Smooth muscle cell (in vitro differentiated cells): ENCODE measurements around the gene EN2. TPM values are rescaled to one million over a fixed set of nuclear protein-coding genes. Genes with fewer than 3 reads are reported as not detected.

Experiments used
- DNase-seq: peaks from one replicate; lab custom pipeline; 2025; ENCODE audit not compliant: unreplicated experiment; lab: John Stamatoyannopoulos, UW
- H2AFZ ChIP-seq: fragments of 200-600 bp; sonication (generic); 2 replicates; pipeline ENCODE4 v1.6.0; 2016; ENCODE audit warnings: antibody characterized with exemption, low read depth, mild to moderate bottlenecking
- H3F3A ChIP-seq: fragments of 200-600 bp; sonication (generic); 2 replicates; pipeline ENCODE4 v1.6.0; 2017; ENCODE audit warnings: antibody characterized with exemption, low read depth
- H3K27ac ChIP-seq: fragments of 200-600 bp; sonication (generic); 2 replicates; pipeline ENCODE4 v1.5.1; 2016; ENCODE audit warnings: low read depth, mild to moderate bottlenecking
- H3K27me3 ChIP-seq: fragments of 200-600 bp; sonication (generic); 2 replicates; pipeline ENCODE4 v1.6.1; 2016; ENCODE audit warnings: low read depth, mild to moderate bottlenecking
- H3K36me3 ChIP-seq: fragments of 200-600 bp; sonication (generic); 2 replicates; pipeline ENCODE4 v1.5.1; 2016; ENCODE audit warnings: low read depth
- H3K4me1 ChIP-seq: fragments of 200-600 bp; sonication (generic); 2 replicates; pipeline ENCODE4 v1.5.1; 2016; ENCODE audit warnings: low read depth
- H3K4me2 ChIP-seq: fragments of 200-600 bp; sonication (generic); 2 replicates; pipeline ENCODE4 v1.6.0; 2016; ENCODE audit warnings: mild to moderate bottlenecking
- H3K4me3 ChIP-seq: fragments of 200-600 bp; sonication (generic); 2 replicates; pipeline ENCODE4 v1.5.1; 2016; ENCODE audit warnings: mild to moderate bottlenecking
- H3K79me2 ChIP-seq: fragments of 200-600 bp; sonication (generic); 2 replicates; pipeline ENCODE4 v1.6.0; 2016; ENCODE audit warnings: low read depth, mild to moderate bottlenecking
- H3K9ac ChIP-seq: fragments of 200-600 bp; sonication (generic); 2 replicates; pipeline ENCODE4 v1.6.0; 2016; ENCODE audit warnings: low read depth
- H3K9me3 ChIP-seq: fragments of 200-600 bp; sonication (generic); replicated peaks from 2 replicates; pipeline ENCODE4 v1.5.1; 2016; ENCODE audit warnings: low read depth
- H4K20me1 ChIP-seq: fragments of 200-600 bp; sonication (generic); 2 replicates; pipeline ENCODE4 v1.6.0; 2016; ENCODE audit warnings: low read depth
- WGBS: methylation state at CpG from one replicate; pipeline ENCODE4 v1.1.7; 2016; ENCODE audit warnings: low lambda C conversion rate; 5-methylcytosine and 5-hydroxymethylcytosine counted together
- polyA plus RNA-seq: library from polyadenylated mRNA; unstranded; fragments of >200 nt; fragmentation: Nextera tagmentation; extraction: Ambion mirVana; gene quantifications from 2 replicates; pipeline ENCODE4 v1.2.1, GENCODE V29; 2016
- total RNA-seq: library from RNA; depleted of rRNA; stranded (reverse); fragments of >200 nt; gene quantifications from 2 replicates; pipeline ENCODE4 v1.2.3, GENCODE V29; 2014
- TF ChIP-seq, protein P1 (sequence below): fragments of 200-600 bp; sonication (generic); IDR thresholded peaks from 2 replicates; pipeline ENCODE4 v1.5.1; 2017; ENCODE audit warnings: borderline replicate concordance, mild to moderate bottlenecking, antibody characterized with exemption; ENCODE audit not compliant: insufficient read depth, poor library complexity, severe bottlenecking

The EN2 gene
- total RNA-seq, result not detected in 2 replicates
- 0.07 TPM in 1 of 2 replicates, not detected in the other for polyA plus RNA-seq

GRCh38 chr7:155458111-155458877 lies at the start of gene EN2:
Gene EN2, plus strand, starts transcription at chr7:155458129. Its CDS starts 249 bp downstream, at chr7:155458378.
- no peaks in the 10 kb centered on the region for H3K36me3 ChIP-seq
- TF ChIP-seq, protein P1, sequence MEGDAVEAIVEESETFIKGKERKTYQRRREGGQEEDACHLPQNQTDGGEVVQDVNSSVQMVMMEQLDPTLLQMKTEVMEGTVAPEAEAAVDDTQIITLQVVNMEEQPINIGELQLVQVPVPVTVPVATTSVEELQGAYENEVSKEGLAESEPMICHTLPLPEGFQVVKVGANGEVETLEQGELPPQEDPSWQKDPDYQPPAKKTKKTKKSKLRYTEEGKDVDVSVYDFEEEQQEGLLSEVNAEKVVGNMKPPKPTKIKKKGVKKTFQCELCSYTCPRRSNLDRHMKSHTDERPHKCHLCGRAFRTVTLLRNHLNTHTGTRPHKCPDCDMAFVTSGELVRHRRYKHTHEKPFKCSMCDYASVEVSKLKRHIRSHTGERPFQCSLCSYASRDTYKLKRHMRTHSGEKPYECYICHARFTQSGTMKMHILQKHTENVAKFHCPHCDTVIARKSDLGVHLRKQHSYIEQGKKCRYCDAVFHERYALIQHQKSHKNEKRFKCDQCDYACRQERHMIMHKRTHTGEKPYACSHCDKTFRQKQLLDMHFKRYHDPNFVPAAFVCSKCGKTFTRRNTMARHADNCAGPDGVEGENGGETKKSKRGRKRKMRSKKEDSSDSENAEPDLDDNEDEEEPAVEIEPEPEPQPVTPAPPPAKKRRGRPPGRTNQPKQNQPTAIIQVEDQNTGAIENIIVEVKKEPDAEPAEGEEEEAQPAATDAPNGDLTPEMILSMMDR, result no peak
- peak within 1 kb of the TSS; percentile 92 for H3K4me2 ChIP-seq
- H3K9me3 ChIP-seq, result no peaks in the 10 kb centered on the region
- no peak within 1 kb of the TSS for H3K9ac ChIP-seq
- no peaks in the 10 kb centered on the region for H3F3A ChIP-seq
- no peaks in the 10 kb centered on the region for H3K79me2 ChIP-seq
- H3K4me1 ChIP-seq, result no peaks in the 10 kb centered on the region
- no peaks in the 10 kb centered on the region for H4K20me1 ChIP-seq
- H3K27ac ChIP-seq, result no peak within 1 kb of the TSS
- WGBS, result under 1% methylated on average over 74 of the region's 105 CpGs
- DNase-seq, result no peak
- H3K4me3 ChIP-seq, result peak within 1 kb of the TSS; percentile 55
- H3K27me3 ChIP-seq, result peaks cover 96% of the 10 kb centered on the region
- H2AFZ ChIP-seq, result peak within 1 kb of the TSS; percentile 70

GRCh38 chr7:155408651-155409586 lies 49.0 kb upstream of the EN2 start:
- no peaks in the 10 kb centered on the region for H3K9me3 ChIP-seq
- no peaks in the 10 kb centered on the region for H3K4me1 ChIP-seq
- no peak overlapping the region for H2AFZ ChIP-seq
- peaks cover 36% of the 10 kb centered on the region for H3K27me3 ChIP-seq
- no peaks in the 10 kb centered on the region for H3K36me3 ChIP-seq
- no peak overlapping the region for H3K27ac ChIP-seq
- 57% methylated on average over 27 of the region's 38 CpGs for WGBS
- DNase-seq, result no peak
- no peak overlapping the region for H3K4me2 ChIP-seq
- H3K4me3 ChIP-seq, result no peak overlapping the region
- TF ChIP-seq, protein P1, result no peak
- no peaks in the 10 kb centered on the region for H3K79me2 ChIP-seq
- no peak overlapping the region for H3K9ac ChIP-seq
- H3F3A ChIP-seq, result no peaks in the 10 kb centered on the region
- no peaks in the 10 kb centered on the region for H4K20me1 ChIP-seq

- 86% methylated on average over 15 of the region's 15 CpGs for WGBS
- no peak for DNase-seq
- Histone ChIP-seq H3K27ac (no peak overlapping the region), H3K27me3 (peaks cover 30% of the 10 kb centered on the region), H3K4me1 (no peaks in the 10 kb centered on the region), H3K79me2 (no peaks in the 10 kb centered on the region), H3K4me3 (no peak overlapping the region), H3K36me3 (no peaks in the 10 kb centered on the region), H3K9ac (no peak overlapping the region), H2AFZ (no peak overlapping the region), H3F3A (no peaks in the 10 kb centered on the region), H3K4me2 (no peak overlapping the region), H4K20me1 (no peaks in the 10 kb centered on the region), H3K9me3 (no peaks in the 10 kb centered on the region)
- TF ChIP-seq, protein P1, result no peak
These were observed 47.9 kb upstream of the EN2 start for GRCh38 chr7:155409980-155410379.
